Activated CD8-positive, alpha-beta memory T cell treated with anti-CD3 and anti-CD28 coated beads, Interleukin-2, amount 50 U/mL, for 4 hours (primary cell): ENCODE measurements around the gene TAC4.
"Not testable (repeated sequence)": the region's sequence is repeated elsewhere in the genome, so short reads cannot be mapped to it uniquely, and the experiment has no call there.

Experiments
- DNase-seq: peaks from one replicate; pipeline ENCODE4 v3.0.0-alpha.2; 2020

Gene TAC4

DNA sequence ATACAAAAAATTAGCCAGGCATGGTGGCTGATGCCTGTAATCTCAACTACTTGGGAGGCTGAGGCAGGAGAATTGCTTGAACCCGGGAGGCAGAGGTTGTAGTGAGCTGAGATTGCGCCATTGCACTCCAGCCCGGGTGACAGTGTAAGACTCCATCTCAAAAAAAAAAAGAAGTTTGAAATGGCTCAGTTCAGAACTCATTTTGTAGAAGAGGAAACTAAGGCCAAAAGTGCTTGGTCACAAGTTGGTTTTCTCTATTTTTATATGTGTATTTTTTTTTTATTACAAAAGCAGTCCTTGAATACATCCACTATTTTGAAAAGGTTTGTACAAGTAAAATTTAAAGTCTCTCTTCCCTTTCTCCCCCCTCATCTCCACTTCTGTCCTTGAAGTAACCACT, 5.5 kb downstream of the TAC4 start:
- DNase-seq = no peak

DNA sequence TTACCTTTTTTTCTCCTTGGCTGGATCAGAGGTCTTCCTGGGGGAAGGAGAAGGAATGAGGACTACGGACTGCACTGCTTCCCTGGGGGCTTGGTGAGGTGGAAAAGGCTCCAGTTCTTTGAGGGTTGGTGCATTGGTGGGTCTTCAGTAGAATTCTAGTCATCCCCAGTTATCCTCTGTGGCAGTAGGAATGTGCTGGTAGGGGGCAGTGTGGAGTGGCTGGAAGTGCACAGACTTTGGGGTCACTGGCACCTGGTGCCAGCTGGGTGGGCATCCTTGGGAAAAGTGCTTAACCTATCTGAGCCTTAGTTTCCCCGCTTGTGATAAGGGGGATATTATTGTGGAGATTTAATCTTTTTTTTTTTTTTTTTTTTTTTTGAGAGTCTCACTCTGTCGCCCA, 6.3 kb downstream of the TAC4 start:
- DNase-seq = no peak

DNA sequence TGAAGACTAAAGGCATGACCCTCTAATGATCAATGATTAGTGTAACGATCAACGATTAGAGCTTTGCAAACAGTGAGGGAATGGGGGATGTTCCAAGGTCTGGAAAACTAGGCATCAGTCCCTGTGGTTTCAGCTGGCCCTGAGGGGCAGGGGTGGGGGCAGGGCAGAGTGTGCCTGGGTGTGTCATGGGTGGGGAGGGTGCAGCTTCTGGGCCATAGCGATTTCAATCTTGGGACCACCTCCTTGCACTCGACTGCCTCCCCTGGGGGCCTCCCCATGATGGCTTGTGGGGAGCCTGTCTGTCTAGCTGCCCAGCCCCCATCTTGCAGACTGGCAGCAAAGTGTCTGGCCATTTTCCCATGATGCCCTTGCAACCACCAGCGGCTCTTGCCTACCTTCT, 8.4 kb downstream of the TAC4 start:
- no peak for DNase-seq

DNA sequence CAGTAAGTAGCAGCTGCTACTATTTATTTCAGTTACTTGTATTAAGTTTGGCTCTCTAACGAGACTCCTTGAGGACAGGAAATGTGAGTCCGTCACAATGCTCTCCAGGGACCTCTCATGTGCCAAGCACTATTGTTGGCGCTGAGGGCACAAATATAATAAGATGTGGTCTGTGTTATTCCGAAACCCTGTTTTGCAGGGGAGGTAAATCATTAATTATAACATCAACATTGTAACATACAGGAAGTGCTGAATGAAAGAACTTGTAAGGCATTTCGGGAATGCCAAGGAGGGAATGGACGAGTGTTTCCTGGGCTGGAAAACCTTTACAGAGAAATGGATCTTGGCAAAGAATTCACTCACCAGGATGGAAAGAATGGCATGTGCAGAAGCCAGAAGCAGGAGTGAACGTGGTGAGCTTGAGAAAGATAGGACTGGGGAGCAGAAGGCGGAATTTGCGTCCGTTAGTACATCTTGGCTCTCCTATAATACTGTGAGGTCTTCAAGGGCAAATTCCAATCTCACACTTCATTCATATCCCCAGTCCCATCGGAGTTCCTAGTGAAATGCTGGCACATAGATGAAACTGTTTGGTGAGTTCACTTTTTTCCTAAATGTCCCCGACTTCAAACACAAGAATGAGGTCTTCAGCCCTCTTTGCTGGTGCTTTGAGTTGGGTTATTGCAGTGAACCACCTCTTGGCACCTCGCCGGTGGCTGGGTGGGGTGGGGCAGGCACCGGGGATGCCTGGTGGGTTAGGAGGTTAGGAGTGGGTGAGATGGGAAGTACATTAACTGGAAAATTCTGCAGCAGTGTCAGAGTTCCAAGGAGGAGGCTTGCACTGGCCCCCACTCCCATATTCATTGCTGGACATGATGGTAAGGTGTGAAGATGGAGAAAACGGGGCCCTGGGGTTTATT, 11.5 kb downstream of the TAC4 start:
- DNase-seq = no peak

DNA sequence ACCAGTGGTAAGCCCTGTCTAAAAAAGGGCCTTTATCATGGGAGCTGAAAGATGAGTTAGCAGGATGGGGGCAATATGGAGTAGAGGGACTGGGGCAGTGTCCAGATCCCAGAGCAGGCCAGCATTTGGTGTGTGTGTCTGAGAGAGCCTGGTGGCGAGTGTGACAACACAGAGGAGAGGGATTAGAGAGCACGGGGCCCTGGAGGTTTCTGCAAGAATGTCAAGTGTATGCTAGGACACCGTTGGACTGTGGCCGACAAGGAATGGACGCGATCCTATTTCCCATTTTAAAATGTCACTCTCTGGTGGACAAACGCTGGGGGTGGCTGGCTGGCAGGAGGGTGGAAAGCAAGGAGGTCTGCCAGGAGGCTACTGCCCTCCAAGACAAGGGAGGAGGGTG, 12.4 kb downstream of the TAC4 start:
- no peak for DNase-seq

DNA sequence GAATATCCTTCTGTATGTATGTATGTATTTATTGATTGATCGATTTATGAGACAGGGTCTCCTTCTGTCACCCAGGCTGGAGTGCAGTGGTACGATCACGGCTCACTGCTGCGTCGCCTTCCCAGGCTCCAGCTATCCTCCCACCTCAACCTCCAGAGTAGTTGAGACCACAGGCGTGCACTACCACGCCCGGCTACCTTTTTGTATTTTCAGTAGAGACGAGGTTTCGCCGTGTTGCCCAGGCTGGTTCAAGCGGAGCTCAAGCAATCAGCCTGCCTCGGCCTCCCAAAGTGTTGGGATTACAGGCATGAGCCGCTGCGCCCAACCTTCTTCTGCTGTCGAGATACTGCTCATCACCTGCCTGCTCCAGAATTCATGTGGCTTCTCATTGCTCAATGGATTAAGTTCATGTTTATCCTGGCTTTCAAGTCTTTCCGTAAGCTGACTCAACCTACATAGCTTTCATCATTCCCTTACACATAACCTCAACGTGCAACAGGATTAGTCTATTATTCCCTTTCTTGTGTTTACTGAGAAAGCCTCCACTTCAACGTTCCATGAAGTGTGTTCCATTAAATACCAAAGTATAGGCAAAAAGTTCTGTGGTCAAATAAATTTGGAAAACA, 13.6 kb downstream of the TAC4 start:
- no peak for DNase-seq

DNA sequence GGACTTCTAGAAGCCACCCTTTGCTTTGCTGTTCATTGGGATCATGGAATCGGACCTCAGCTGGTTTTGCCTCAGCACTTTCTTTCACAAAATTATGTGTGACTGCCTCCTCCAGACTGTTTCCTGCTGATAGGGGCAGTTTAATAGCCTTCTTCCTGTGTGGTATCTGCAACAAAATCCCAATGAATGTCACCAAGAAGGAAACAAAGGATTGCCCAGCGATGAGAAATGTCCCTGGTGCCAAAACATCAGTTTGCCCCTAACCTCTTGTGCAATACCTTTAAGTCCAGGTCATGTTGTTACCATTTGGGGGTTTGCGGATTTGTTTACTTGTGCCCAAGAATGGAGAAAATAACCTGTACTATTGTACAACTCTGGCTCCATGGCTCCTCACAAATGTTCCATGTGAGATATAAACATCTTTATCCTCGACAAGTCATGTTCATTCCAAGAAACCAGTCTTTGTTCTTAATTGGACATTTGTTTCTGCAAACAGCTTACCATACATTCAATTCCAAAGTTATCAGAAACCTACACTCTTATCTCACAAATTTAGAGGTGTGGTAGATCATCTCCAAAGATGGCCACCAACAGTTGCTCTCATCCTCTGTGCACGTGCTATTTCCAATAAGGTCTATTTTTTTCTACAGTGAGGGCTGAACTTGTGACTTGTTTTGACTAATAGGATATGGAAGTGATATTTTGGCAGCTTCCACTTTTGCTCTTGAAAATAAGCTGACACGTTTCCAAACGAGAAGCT, 14.8 kb downstream of the TAC4 start:
- no peak for DNase-seq

DNA sequence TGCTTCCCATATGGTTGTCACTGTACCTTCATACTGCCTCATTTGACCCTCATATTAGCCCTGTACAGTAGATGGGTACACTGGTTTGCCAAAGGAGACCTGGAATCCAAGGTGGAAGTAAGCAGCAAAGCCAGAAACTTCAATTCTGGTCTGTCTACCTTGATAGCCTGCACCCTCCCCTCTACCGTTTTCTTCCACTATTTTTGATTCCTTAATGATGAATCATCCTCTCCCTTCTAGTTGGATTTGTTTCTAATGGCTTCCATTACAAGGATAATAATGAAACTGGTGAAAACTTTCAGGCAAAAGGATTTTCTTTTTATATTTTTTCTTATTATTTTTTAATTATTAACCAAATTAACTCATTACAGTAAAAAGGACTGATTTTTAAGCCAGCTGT, 17.3 kb downstream of the TAC4 start:
- no peak for DNase-seq

DNA sequence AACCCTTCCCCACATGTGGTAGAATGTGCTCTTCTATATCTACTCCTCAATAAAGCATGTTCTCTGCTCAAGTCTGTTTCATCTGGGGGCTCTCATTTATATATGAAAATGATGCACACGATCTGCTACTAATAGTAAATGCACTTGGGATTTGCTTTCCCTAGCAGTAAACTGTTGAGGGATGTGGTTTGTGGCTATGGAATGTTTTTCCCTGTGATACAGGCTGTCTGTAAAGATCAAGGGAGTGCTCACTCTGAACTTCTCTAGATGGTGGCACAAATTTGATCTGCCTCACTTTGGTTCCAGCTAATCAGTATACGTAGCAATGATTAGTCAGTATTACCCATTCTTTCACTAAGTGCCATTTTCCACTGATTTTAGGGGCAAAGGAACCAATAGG, 18.8 kb downstream of the TAC4 start:
- DNase-seq = no peak

DNA sequence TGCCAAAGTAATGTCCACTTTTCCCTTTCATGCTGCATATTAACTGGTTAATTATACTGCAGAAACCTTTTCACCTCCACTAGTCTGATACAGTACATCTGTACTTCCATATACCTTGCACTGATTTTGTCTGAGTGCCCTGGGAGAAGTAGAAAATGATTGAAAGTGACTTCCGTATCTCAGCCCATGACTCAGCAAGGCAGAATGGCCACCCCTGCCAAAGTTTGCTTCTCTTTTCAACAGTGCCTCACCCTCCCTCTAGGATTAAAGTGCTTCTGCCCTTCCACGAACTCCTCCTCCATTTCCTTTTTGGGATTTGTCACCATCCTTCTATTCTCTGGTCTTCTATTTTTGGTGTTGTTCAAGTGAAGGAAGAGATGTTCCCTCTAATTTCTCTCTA, 19.5 kb downstream of the TAC4 start:
- not testable (repeated sequence) for DNase-seq

DNA sequence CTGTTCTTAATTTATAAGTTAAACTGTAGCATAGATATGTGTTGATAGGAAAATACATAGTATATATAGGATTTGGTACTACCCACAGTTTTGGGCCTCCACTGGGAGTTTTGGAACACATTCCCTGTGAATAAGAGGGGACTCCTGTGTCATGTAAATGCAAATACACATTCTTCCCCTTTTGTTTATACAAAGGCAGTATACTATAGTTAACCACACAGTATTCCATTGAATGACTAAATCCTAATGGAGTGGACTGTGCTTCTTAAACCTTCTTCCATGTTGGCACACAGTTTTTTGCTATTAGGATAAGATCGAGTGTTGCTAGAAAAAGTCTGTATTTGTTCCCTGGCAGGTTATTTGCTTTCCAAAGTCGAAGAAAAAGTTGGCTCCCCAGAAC, 22.2 kb downstream of the TAC4 start:
- no peak for DNase-seq

DNA sequence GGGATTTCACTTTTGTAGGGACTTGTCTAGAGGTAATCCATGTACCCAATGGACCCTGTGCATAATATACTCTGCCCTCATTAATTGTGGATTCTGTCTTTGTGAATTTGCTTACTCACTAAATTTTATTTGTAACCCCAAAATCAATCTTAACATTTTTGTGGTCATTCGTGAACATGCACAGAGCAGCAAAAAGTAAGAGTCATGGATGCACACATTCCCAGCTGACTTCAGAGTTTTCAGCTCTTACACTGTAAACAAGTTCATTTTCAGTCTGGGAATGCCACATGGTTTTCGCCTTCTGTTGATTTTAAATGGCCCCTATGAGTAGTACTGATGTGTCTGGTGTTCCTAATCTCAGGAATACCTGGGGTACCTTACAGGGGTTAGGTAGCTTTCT, 24.3 kb downstream of the TAC4 start:
- no peak for DNase-seq

DNA sequence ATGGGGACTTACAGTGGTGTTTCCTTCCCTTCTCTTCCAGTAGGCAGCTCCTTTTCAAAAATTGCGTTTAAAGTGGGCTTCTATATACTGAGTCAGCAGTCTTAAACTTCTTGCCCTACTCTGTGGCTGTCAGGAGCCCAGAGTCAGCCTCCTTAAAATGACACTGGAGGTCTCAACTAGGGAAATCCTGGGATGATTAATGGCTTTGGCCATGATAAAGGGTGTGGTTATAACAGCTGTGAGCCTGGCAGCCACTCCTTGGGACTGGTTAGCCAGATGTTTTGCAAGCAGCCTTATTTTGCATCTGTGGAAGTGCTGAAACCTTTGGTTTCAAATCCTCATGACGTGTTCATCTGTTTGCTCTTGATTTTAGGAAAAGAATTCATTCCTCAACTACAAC, 25.0 kb downstream of the TAC4 start:
- DNase-seq = no peak

DNA sequence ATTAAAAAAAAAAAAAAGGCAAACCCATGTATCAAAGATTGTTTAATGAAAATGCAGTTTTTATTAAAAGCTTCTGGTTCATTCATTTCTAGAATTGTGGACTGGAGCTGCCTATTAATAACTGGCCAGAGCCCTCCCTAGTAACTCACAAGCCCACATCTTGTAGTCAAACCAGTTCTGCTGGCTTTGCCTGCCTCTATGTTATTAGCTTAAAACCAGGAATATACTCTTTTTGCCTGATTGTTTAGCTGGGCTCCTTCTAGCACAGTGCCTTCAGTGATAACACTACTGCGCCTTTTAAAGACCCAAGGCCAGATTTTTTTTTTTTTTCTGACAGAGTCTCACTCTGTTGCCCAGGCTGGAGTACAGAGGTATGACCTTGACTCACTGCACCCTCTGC, 26.0 kb downstream of the TAC4 start:
- DNase-seq = no peak

DNA sequence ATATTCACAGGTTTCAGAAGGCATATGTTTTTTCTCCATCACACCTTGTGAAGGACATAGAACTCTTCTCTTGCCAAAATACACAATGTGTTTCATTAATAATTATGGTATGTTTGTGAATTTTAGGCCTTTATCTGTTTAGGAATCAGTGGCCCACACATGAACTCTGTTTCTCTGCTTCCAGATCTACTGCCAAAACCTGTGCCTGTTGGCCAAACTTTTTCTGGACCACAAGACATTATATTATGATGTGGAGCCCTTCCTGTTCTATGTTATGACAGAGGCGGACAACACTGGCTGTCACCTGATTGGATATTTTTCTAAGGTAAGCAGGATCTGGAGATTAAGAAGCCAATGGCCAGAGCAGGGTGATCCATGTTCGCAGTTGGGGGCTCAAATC, 26.4 kb downstream of the TAC4 start:
- no peak for DNase-seq

DNA sequence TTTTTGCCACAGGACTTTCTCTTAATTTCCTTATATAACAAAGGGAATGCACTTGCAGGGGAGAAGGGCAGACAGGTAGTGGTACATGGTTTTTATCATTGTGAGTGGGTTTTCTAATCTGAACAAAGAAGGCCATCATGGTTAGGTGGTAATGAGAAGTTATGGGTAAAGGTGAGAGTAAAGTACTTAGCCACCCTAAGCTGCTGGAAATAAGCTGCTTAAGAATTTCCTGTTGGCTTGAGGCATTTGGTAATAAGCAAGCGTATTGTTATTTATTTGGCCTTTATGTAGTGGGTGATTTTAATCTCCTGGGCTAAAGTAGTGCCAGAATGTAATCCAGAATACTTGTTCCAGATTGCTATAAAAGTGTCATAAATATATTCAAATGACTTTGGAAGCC, 27.1 kb downstream of the TAC4 start:
- DNase-seq = no peak

DNA sequence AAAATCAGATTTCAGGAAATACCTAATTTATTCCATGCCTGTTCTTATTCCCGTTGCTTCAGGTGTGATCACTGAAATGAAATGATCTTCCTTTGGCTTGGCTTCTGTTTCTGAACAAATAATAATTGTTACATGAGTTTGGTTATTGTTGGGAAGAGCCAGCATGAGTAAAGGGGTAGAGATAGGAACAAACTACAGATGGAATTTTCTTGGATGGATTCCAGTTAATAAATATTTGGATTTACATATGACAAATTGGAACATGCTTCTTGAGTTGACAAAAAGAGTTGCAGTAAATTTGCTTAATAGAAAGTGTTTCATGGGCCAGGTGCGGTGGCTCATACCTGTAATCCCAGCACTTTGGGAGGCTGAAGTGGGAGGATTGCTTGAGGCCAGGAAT, 28.2 kb downstream of the TAC4 start:
- no peak for DNase-seq

DNA sequence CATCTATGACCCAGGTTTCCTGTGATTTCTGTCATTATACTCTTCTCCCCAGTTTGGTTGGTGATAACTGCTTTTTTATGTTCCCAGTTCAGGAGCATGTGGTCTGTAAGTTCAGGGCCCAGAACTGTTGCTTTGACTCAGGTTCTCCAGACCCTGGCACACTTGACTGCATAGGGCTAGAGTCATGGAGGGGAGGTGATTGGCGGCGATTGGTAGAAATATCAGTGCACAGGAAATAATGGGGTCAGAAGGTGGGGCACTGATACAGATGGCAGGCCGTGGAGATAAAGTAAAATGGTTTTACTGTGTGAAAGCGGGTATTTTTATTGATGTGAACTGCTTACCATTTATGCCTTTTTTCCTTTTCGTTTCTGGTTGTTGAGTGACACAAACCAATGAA, 28.7 kb downstream of the TAC4 start:
- DNase-seq = no peak

DNA sequence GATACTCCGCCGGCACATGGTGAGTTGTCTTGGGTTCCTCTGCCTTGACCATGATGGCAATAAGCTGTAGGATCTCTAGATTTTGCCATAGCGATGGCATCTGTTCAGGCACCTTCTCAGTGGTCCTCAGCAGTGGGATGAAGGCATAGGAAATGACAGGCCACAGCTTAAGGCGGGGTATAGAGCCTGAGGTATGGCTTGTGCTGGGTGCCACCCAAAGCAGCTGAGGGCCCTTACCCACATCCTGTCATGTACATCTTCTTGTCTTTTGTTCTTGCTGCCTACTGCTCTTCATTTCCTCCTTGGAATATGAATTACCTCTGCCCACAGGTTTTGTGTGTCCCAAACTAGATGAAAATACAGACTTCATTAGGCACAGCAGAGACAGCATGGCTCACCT, 29.9 kb downstream of the TAC4 start:
- DNase-seq = peak; percentile 33

DNA sequence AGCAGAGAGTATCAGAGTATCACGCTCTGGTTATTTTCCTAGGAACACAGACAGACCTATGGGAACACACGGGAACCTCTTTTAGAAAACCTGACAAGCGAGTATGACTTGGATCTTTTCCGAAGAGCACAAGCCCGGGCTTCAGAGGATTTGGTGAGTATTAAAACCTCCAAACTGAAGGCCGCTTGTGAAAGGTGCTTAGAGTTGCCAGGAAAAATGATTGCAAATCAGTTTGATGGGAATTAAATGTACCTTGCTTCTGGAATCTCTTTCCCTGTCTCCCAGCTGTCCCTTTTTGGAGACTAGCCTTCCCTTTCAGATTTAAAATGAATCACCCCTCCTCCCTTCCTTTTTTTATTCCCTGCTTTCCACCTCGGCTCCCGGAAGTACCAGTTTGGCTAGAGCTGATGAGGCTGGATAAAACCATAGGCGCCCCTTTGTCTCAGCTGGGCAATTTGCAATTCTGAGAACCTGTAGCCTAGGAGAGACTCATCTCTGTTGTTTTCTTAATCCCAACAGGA, 32.0 kb downstream of the TAC4 start:
- DNase-seq = no peak

DNA sequence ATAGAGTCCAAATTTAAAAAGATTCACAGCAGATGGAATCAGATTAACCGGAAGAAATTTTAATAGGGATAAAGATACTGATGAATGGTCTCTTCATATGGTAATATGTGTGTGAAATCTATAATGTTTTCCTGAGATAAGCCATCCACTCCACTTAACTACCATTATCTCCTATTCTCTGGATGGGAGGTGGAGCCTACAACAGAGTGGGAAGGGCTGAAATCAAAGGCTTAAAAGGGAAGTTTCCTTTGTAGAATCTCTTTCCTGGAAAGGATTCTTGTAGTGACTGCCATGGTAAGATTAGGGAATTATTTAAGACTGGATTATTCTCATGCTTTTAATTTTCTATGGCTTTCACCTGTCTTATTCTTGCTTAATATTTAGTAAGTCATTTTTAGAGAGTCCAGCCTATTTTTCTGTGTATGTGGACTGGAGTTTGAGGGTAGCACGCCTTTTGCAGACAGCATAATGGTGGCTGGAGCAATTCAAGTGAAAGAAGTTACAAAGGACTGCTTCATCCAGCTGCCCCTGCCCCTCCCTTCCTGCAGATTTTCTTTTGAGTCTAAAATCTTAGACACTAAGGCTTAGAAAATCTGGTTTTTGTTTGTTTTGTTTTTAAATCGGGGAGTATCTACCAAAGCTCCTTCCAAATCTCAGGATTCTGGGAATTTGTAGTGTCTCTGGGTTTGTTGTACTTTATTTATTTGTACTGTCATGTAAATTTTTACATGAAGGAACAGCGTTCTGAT, 32.9 kb downstream of the TAC4 start:
- no peak for DNase-seq

DNA sequence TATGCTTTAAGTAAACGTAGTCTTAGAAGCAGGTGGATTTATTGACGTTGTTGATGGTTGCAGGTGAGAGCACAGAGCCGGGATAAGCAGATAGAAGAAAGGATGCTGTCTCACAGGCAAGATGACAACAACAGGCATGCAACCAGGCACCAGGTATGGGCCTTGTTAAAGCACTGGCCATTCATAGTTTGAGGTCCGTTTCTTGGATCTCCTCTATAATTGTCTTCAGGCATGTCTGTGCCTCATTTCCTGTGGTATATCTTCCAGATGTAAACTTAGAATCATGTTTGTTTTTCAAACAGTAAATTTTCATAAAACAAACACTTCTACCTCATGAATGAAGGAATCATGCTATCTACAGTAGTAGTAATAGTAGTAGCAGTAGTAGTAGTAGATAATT, 38.8 kb downstream of the TAC4 start:
- DNase-seq = no peak

DNA sequence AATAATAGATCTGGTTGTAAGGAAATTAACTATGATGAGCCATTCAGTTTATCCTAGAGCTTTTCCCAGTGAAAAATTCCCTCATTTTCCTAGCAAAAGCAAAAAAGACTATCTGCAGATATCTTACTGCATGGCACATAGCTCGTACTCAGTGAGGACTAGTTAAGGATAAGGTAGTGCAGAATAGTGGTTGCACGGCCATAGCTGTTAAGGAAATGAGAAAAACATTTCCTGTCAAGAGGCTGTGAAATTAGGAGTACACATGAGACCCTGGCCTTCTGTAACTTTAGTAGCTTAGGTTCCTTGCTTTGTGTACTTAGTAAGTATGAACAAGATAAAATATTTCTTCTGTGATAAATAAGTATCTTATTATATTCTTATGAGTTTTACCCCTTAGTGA, 49.1 kb downstream of the TAC4 start:
- DNase-seq = no peak
